Testis (tissue), 3 donors: ENCODE measurements around the gene TELO2. TPM values are rescaled to one million over a fixed set of nuclear protein-coding genes. Genes with fewer than 3 reads are reported as not detected.

ENCODE experiments used
- DNase-seq: peaks from one replicate; pipeline ENCODE4 v3.0.0-alpha.2; 2019
- H3K27ac ChIP-seq, 2 donors: fragments of 200-600 bp; sonication (generic); one replicate each; pipeline ENCODE4 v1.5.1; 2019
- H3K27me3 ChIP-seq: fragments of 200-600 bp; sonication (generic); one replicate; pipeline ENCODE4 v1.5.1; 2019
- H3K36me3 ChIP-seq: fragments of 200-600 bp; sonication (generic); one replicate; pipeline ENCODE4 v1.5.1; 2017; ENCODE audit warnings: low read depth; ENCODE audit errors: missing control alignments
- H3K4me1 ChIP-seq: fragments of 200-600 bp; sonication (generic); one replicate; pipeline ENCODE4 v1.5.1; 2019
- H3K4me3 ChIP-seq, 2 donors: fragments of 200-600 bp; sonication (generic); one replicate each; pipeline ENCODE4 v1.5.1; 2017 to 2019
- H3K9me3 ChIP-seq: fragments of 200-600 bp; sonication (generic); one replicate; pipeline ENCODE4 v1.5.1; 2017
- POLR2A ChIP-seq: fragments of 450-650 bp; IDR thresholded peaks from one replicate; pipeline ENCODE4 v1.6.1; 2017; ENCODE audit warnings: antibody characterized with exemption, mild to moderate bottlenecking, moderate library complexity
- WGBS, 2 donors: methylation state at CpG; one replicate each; pipeline ENCODE4 v1.1.5; 2018; 5-methylcytosine and 5-hydroxymethylcytosine counted together
- intact Hi-C: fragments of 100-400 bp; cut with DNase I; formaldehyde crosslinking; loops from one replicate; pipeline ENCODE4 v1.15.1; 2023; ENCODE audit warnings: low total_unique reads
- polyA plus RNA-seq: library from polyadenylated mRNA; stranded (reverse); fragments of 350-450 nt; fragmentation: Illumina TruSeq; extraction: RNeasy Lipid Tissue Mini Kit (QIAGEN cat#74804); gene quantifications from one replicate; pipeline ENCODE4 v1.2.3, GENCODE V29; 2014; ENCODE audit warnings: low read depth, low replicate concordance; ENCODE audit not compliant: insufficient read depth
- total RNA-seq, 2 donors: library from RNA; depleted of rRNA; stranded (reverse); fragments of >200 nt; gene quantifications; one replicate each; pipeline ENCODE4 v1.2.3, GENCODE V29; 2016
- TF ChIP-seq, protein P1 (sequence below), 3 experiments: fragments of 450-650 bp in 2 of 3; fragments of 200-600 bp in 1 of 3; sonication (generic) in 1 of 3; IDR thresholded peaks; one replicate each; pipeline ENCODE4 v1.5.1; 2016 to 2019; ENCODE audit warnings: antibody characterized with exemption in 3 of 3, mild to moderate bottlenecking in 2 of 3, moderate library complexity in 1 of 3

The TELO2 gene
- total and polyA plus RNA-seq, 3 donors from 2014 or later, result 25.7 to 46.0 (median 45.2) TPM

- Histone ChIP-seq H3K27ac (no peak overlapping the region), H3K36me3 (no peaks in the 10 kb centered on the region), H3K4me1 (peaks cover 14% of the 10 kb centered on the region), H3K4me3 (no peak overlapping the region), H3K9me3 (no peaks in the 10 kb centered on the region), H3K27me3 (no peaks in the 10 kb centered on the region)
- 79 to 87% methylated on average over 20 of the region's 20 CpGs for WGBS, 2 donors
- no peak for TF ChIP-seq POLR2A
- TF ChIP-seq, protein P1, sequence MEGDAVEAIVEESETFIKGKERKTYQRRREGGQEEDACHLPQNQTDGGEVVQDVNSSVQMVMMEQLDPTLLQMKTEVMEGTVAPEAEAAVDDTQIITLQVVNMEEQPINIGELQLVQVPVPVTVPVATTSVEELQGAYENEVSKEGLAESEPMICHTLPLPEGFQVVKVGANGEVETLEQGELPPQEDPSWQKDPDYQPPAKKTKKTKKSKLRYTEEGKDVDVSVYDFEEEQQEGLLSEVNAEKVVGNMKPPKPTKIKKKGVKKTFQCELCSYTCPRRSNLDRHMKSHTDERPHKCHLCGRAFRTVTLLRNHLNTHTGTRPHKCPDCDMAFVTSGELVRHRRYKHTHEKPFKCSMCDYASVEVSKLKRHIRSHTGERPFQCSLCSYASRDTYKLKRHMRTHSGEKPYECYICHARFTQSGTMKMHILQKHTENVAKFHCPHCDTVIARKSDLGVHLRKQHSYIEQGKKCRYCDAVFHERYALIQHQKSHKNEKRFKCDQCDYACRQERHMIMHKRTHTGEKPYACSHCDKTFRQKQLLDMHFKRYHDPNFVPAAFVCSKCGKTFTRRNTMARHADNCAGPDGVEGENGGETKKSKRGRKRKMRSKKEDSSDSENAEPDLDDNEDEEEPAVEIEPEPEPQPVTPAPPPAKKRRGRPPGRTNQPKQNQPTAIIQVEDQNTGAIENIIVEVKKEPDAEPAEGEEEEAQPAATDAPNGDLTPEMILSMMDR (IDR thresholded peaks at IDR 0.05), result no peak
- DNase-seq, result no peak
- intact Hi-C loops, result no loop called here
Observed at GRCh38 chr16:1469693-1470201, 23.4 kb upstream of the TELO2 start.

- Histone ChIP-seq H3K27ac (no peak overlapping the region), H3K9me3 (no peaks in the 10 kb centered on the region), H3K36me3 (no peaks in the 10 kb centered on the region), H3K4me1 (peaks cover 14% of the 10 kb centered on the region), H3K27me3 (no peaks in the 10 kb centered on the region), H3K4me3 (no peak overlapping the region)
- DNase-seq, result no peak
- TF ChIP-seq POLR2A, result no peak
- TF ChIP-seq, protein P1 (IDR thresholded peaks at IDR 0.05), result no peak
- intact Hi-C loops, result no loop called here
- 69 to 73% methylated on average over 11 to 14 of the region's 14 CpGs for WGBS, 2 donors
Observed at GRCh38 chr16:1470481-1471251, 22.5 kb upstream of the TELO2 start.

- Histone ChIP-seq H3K4me1 (peaks cover 14% of the 10 kb centered on the region), H3K36me3 (no peaks in the 10 kb centered on the region), H3K27me3 (no peaks in the 10 kb centered on the region), H3K9me3 (no peaks in the 10 kb centered on the region), H3K27ac (no peak overlapping the region), H3K4me3 (no peak overlapping the region)
- intact Hi-C loops, result no loop called here
- 83 to 85% methylated on average over 25 to 26 of the region's 26 CpGs for WGBS, 2 donors
- TF ChIP-seq, protein P1 (IDR thresholded peaks at IDR 0.05), result no peak
- no peak for TF ChIP-seq POLR2A
- no peak for DNase-seq
Observed at GRCh38 chr16:1471569-1472194, 21.5 kb upstream of the TELO2 start.

GRCh38 chr16:1472974-1473373 lies 20.2 kb upstream of the TELO2 start:
- intact Hi-C loops, result no loop called here

More at GRCh38 chr16:1472974-1473373, 20.2 kb upstream of the TELO2 start:
- H3K27me3 ChIP-seq, result no peaks in the 10 kb centered on the region
- DNase-seq, result no peak
- H3K9me3 ChIP-seq, result no peaks in the 10 kb centered on the region
- peaks cover 14% of the 10 kb centered on the region for H3K4me1 ChIP-seq
- no peak overlapping the region for H3K4me3 ChIP-seq
- no peak for TF ChIP-seq POLR2A
- TF ChIP-seq, protein P1 (IDR thresholded peaks at IDR 0.05), result no peak
- 35 to 49% methylated on average over 3 of the region's 3 CpGs for WGBS, 2 donors
- no peak overlapping the region for H3K27ac ChIP-seq
- H3K36me3 ChIP-seq, result no peaks in the 10 kb centered on the region
